Eye (tissue), 1 donor: Measurements from ENCODE around the gene SLC10A4.
A peak's percentile ranks its signal among the peaks of the same experiment; 100 is the strongest.

Experiments
- DNase-seq: peaks from one replicate; pipeline ENCODE4 v3.0.0-alpha.2; 2015

SLC10A4 gene

GRCh38 chr4:48490012-48490679 is 7.0 kb downstream of the SLC10A4 start, which contains the start of gene ZAR1:
Gene ZAR1, plus strand, starts transcription at chr4:48490252. Its CDS starts 40 bp downstream, at chr4:48490292.
- peak; percentile 55 for DNase-seq

DNA sequence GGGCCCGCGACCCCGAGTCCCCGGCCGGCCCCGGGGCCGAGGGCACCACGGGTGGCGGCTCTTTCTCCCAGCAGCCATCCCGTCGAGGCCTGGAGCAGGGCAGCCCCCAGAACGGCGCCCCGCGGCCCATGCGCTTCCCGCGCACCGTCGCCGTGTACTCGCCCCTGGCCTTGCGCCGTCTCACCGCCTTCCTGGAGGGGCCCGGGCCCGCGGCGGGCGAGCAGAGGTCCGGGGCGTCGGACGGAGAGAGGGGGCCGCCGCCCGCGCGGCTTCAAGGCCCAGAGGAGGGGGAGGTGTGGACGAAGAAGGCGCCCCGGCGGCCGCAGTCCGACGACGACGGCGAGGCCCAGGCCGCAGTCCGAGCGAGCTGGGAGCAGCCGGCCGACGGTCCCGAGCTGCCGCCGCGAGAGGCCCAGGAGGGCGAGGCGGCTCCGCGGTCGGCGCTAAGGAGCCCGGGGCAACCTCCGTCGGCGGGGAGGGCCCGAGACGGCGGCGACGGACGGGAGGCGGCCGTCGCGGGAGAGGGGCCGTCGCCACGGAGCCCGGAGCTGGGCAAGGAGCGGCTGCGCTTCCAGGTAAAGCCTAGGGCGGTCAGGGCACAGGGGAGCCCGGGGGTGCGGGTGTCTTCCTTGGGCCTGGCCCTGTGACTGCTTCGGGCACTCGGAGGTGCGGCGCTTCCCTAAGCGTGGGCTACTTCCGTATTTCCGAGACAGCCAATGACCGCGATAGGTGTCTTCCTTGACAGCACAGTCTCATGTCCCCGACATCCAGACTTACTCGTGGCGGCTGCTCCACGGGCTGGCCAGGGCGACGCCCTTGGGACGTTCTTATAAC is 7.8 kb downstream of the SLC10A4 start:
- peak; percentile 33 for DNase-seq

GRCh38 chr4:48491514-48492176 is 8.5 kb downstream of the SLC10A4 start:
- peak; percentile 37 for DNase-seq

GRCh38 chr4:48493452-48494100 is 10.4 kb downstream of the SLC10A4 start:
- DNase-seq: peak; percentile 41

- DNase-seq: no peak
Measured at GRCh38 chr4:48495941-48496340, 12.8 kb downstream of the SLC10A4 start.

DNA sequence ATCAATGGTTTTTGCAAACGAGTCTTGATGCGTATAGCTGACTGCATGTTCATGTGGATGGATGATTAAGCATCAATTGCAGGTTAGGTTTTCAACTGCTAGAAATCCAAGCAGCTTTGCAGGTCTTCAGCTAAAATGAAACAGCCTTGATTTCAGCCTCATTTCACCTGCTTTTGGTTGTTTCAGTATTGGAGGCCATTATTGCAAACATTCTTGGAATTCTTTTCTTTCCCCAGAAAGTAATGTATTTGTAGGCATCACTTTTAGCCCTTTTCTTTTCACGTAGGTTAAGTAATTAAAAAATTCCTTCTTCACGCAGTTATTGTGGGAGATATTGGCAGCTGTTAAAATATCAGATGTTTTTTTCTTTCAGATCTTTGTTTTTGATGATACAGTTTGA is 15.8 kb downstream of the SLC10A4 start:
- no peak for DNase-seq

DNA sequence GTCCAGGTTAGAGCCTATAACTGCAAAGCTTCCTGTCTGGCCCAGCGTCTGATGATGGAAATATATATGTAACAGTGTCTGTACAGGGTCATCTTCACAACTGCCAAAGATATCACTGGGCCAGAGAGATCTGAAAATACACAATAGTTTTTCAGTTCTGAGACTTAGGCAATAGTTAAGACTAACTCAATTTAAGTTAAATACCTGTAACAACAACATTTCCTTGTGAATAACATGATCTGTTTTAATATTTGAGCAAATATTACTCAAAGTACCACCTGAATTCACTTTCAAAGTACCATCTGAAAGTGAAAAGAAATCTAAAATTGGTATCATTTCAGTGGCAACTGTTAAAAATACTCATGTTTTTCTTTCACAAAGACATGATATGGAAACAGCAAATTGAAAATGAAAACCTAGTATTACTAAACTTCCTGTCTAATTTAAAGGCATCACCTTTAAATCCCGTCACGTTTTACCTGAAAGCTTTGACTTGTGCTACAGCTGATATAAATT is 16.5 kb downstream of the SLC10A4 start:
- no peak for DNase-seq

GRCh38 chr4:48503233-48504025 is 20.3 kb downstream of the SLC10A4 start:
- DNase-seq: no peak

- DNase-seq: no peak
Measured at GRCh38 chr4:48504026-48504330, 20.8 kb downstream of the SLC10A4 start.

- no peak for DNase-seq
Measured at GRCh38 chr4:48504352-48504751, 21.2 kb downstream of the SLC10A4 start.

- peak; percentile 15 for DNase-seq
Measured at GRCh38 chr4:48506716-48507115, 23.6 kb downstream of the SLC10A4 start.

DNA sequence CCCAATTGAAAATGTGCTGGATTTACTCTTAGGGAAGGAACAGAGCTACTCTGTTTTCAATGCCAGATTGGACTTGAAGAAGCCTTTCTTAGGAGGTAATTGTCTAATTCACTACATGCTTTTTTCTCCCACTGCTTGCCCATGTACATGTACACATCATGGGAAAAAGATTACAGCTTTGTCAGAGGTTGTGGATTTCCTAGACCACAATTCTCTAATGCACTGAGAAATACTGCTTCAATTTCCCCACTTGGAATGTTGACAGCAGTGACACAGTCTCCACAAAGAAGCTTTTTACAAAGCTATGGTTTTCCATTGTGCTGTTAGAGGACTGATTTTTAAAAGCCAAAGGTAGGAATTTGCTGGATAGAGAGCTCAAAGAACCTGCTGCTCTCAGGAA is 26.4 kb downstream of the SLC10A4 start:
- DNase-seq: no peak

GRCh38 chr4:48518143-48518542 is 35.0 kb downstream of the SLC10A4 start:
- DNase-seq: no peak

GRCh38 chr4:48526406-48526805 is 43.3 kb downstream of the SLC10A4 start:
- no peak for DNase-seq

GRCh38 chr4:48538358-48538757 is 55.2 kb downstream of the SLC10A4 start:
- no peak for DNase-seq
